GM08714 (cell line): Measurements from ENCODE around the gene GTF2H3.

ENCODE experiments used
- H3K4me3 ChIP-seq: fragments of 200-500 bp; sonication (Bioruptor generic); 2 replicates; pipeline ENCODE4 v1.5.1; 2014; ENCODE audit warnings: mild to moderate bottlenecking, low read length, inconsistent platforms
- ZNF274 ChIP-seq: IDR thresholded peaks from 2 replicates; pipeline ENCODE4 v1.6.1; 2012; ENCODE audit warnings: mild to moderate bottlenecking, low read depth, low read length

Gene GTF2H3

GRCh38 chr12:123633379-123634141 is at the start of gene GTF2H3, which contains the start of gene EIF2B1:
GTF2H3 (plus strand) TSS chr12:123633829; CDS start chr12:123633860, 31 bp downstream.
EIF2B1 (minus strand) TSS chr12:123633686; CDS start chr12:123633557, 129 bp downstream.
- no peak for TF ChIP-seq ZNF274
- peak within 1 kb of the TSS; percentile 99 for H3K4me3 ChIP-seq

GRCh38 chr12:123591702-123592481 is 41.7 kb upstream of the GTF2H3 start:
- TF ChIP-seq ZNF274: no peak
- H3K4me3 ChIP-seq: no peak overlapping the region

- no peak overlapping the region for H3K4me3 ChIP-seq
- no peak for TF ChIP-seq ZNF274
These were observed 37.9 kb upstream of the GTF2H3 start for GRCh38 chr12:123595729-123596128.

GRCh38 chr12:123597100-123597499 is 36.5 kb upstream of the GTF2H3 start:
- TF ChIP-seq ZNF274: no peak
- H3K4me3 ChIP-seq: no peak overlapping the region

DNA sequence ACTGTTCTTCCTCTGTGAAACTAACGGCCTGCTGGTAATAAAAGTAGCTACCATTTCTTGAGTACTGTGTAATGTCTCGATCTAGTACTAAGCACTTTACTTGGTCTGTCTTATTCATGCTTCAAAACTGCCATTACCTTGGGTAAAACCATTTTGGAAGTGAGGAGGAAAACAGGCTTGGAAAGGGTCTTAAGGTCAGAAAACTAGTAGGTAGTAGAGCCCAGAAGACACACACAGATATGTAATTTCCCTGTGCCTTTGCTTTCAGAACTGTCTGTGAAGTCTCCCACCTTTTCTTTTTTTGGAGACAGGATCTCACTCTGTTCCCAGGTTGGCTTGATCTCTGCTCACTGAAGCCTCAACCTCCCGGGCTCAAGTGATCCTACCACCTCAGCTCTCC is 35.1 kb upstream of the GTF2H3 start:
- TF ChIP-seq ZNF274: no peak
- H3K4me3 ChIP-seq: no peak overlapping the region

- no peak for TF ChIP-seq ZNF274
- H3K4me3 ChIP-seq: no peak overlapping the region
These were observed 34.3 kb upstream of the GTF2H3 start for GRCh38 chr12:123599310-123599709.

- H3K4me3 ChIP-seq: no peak overlapping the region
- no peak for TF ChIP-seq ZNF274
These were observed 33.9 kb upstream of the GTF2H3 start for GRCh38 chr12:123599721-123600120.

- peak within 1 kb of the TSS; percentile 95 for H3K4me3 ChIP-seq
- no peak for TF ChIP-seq ZNF274
These were observed 31.8 kb upstream of the GTF2H3 start, which contains the start of gene DDX55 for GRCh38 chr12:123601602-123602489. DDX55 (plus strand) TSS chr12:123602099; CDS start chr12:123602149, 50 bp downstream.

DNA sequence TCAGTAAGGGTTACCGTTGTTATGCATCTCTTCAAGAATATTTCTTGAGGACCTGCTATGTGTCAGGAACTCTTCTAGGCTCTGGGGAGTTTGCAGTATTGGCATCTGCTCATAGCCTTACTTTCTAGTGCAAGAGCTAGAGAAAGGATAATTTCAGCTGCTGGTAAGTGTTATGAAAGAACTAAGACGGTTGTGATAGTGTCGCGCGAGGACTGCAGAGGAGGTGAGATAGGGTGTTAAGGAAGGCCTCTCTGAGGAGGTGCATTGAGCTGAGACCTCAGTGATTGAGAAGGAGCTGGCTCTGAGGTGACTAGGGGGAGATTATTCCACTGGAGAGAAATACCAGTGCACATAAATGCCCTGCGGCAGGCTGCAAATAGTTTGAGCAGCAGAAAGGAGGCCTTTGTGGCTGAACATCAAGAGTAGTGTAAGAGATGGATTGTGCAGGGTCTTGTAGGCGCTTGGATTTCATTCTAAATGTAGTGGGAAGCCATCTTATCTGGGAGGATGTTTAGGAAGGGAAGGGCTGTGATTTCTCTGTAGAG is 30.9 kb upstream of the GTF2H3 start:
- no peak for TF ChIP-seq ZNF274

GRCh38 chr12:123603495-123603894 is 30.1 kb upstream of the GTF2H3 start:
- H3K4me3 ChIP-seq: peak overlapping the region; percentile 95; the same call in 1 of the 2 replicates

More for the DNA sequence above, 30.9 kb upstream of the GTF2H3 start:
- peak overlapping the region; percentile 95 for H3K4me3 ChIP-seq

DNA sequence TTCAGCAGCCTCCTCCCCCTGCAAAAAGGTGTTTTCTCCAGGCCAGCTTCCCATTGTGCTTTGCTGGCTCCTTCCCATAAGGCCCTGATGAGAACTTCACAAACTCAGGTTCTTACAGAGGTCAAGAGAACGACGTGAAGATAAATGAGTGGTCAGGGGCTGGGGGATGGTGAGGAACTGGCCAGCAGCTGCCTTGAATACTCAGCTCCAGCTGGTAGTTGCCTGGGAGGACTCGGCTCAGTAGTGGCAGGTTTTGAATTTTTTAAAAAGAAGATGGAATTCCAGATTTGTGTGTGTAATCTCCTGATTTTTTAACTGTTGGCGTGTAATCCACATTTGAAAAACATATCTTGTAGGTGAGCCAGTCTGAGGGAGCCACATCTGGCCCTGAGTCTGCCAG is 25.9 kb upstream of the GTF2H3 start:
- no peak for TF ChIP-seq ZNF274
- H3K4me3 ChIP-seq: no peak overlapping the region

- no peak for TF ChIP-seq ZNF274
- H3K4me3 ChIP-seq: no peak overlapping the region
These were observed 25.4 kb upstream of the GTF2H3 start for GRCh38 chr12:123608182-123608581.

DNA sequence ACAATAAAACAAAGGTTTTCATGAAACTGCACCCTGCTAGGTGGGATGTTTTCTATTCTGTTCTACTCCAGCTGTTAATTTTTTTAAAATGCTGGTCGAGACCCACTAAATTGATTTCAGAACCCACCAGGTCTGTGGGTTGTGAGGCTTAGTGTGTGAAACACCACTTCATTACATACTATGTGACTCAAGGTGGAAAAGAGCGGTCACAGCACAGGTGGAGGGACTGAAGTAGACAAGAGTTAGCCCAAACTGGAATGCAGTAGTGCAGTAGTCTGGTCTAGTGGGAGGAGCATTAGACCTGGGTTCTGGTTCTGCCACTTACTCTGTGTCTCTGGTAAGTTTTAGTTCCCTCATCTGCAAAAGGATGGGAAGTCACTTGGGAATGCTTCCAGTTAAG is 19.5 kb upstream of the GTF2H3 start:
- H3K4me3 ChIP-seq: no peak overlapping the region
- TF ChIP-seq ZNF274: no peak

DNA sequence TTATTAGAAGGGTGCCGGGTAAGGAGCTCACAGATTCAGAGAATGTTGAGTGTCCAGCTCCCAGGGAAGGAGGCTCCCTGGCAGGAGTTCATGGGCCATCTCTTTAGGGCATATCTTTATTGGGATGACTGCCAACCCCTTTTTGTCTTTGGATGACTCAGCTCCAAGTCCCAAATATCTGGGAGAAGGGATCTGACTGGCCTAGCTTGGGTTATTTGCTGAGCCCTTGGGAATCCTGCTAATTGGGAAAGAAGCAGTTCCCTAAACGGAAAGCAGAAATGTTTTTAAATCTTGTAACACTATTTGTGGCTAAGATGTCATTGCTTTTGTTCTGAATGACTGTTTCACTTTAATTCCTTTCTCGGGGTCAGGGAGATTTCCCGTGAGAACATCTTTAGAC is 19.1 kb upstream of the GTF2H3 start:
- H3K4me3 ChIP-seq: no peak overlapping the region
- TF ChIP-seq ZNF274: no peak
